ENCODE data around the gene NACAD.

DNA sequence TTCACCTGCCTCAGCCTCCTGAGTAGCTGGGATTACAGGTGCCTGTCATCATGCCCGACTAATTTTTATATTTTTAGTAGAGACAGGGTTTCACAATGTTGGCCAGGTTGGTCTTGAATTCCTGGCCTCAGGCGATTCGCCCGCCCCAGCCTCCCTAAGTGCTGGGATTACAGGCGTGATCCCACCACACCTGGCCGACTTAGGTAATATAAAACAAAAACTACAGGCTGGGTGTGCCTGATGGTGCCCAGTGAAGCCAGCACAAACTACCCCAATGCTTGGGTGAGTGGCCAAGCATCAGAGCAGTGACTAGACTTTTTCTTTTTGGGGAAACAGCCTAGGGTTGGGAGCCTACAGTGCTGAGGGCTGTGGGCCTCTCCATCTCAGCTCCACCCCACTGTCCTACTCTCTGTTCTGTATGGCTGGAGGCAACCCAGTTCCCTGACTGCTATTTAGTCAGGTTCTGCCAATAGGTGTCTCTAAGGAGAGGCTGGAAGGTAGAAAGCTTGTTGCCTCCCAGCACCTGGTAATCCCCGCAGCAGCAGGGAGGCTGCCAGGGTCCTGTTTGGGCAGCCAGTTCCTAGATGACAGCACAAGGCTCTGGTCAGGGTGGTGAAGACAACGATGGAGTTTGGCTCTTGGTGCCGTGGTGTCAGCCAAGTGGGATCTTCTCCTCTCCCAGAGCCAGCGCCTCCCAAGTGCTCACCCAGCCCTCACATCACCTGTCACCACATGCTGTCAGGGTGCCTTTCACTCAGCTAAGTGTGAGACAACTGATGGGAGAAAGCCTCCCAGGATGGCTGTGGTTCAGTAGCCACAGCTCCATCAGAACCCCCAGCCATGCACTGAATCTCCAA is 10.4 kb upstream of the NACAD start:
- TF ChIP-seq, protein P1, sequence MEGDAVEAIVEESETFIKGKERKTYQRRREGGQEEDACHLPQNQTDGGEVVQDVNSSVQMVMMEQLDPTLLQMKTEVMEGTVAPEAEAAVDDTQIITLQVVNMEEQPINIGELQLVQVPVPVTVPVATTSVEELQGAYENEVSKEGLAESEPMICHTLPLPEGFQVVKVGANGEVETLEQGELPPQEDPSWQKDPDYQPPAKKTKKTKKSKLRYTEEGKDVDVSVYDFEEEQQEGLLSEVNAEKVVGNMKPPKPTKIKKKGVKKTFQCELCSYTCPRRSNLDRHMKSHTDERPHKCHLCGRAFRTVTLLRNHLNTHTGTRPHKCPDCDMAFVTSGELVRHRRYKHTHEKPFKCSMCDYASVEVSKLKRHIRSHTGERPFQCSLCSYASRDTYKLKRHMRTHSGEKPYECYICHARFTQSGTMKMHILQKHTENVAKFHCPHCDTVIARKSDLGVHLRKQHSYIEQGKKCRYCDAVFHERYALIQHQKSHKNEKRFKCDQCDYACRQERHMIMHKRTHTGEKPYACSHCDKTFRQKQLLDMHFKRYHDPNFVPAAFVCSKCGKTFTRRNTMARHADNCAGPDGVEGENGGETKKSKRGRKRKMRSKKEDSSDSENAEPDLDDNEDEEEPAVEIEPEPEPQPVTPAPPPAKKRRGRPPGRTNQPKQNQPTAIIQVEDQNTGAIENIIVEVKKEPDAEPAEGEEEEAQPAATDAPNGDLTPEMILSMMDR (IDR thresholded peaks at IDR 0.05), result no peak
- TF ChIP-seq POLR2A (IDR thresholded peaks at IDR 0.05), result no peak

Measured in uterus (tissue), 2 donors.